Activated CD8-positive, alpha-beta T cell treated with anti-CD3 and anti-CD28 coated beads for 36 hours (primary cell): ENCODE measurements around the gene GLTP. TPM values are rescaled to one million over a fixed set of nuclear protein-coding genes. Genes with fewer than 3 reads are reported as not detected.

Source experiments
- ATAC-seq: fragments of 200-7000 bp; cut with Tn5 transposase; one replicate; pipeline ENCODE4 v1.10.0; 2021; ENCODE audit warnings: mild to moderate bottlenecking, moderate library complexity
- CTCF ChIA-PET: fragments of 350-600 bp; sonication (Branson Sonifier 250); formaldehyde crosslinking; loops from one replicate; lab custom pipeline; 2021; ENCODE audit warnings: antibody characterized with exemption; lab: Charles Lee
- POLR2A ChIA-PET: fragments of 350-600 bp; sonication (Branson Sonifier 250); formaldehyde crosslinking; loops from one replicate; lab custom pipeline; 2021; ENCODE audit warnings: antibody characterized with exemption; lab: Charles Lee
- DNase-seq: peaks from one replicate; pipeline ENCODE4 v3.0.0-alpha.2; 2020
- H3K27ac Mint-ChIP-seq: one replicate; pipeline ENCODE4 v1.8.0; 2021; ENCODE audit warnings: mild to moderate bottlenecking, mixed read lengths
- H3K27me3 Mint-ChIP-seq: one replicate; pipeline ENCODE4 v1.8.0; 2021; ENCODE audit warnings: mixed read lengths
- H3K36me3 Mint-ChIP-seq: one replicate; pipeline ENCODE4 v1.8.0; 2021; ENCODE audit warnings: low read depth, mixed read lengths
- H3K4me1 Mint-ChIP-seq: one replicate; pipeline ENCODE4 v1.8.0; 2021; ENCODE audit warnings: low read depth, mixed read lengths
- H3K4me3 Mint-ChIP-seq: one replicate; pipeline ENCODE4 v1.8.0; 2021; ENCODE audit warnings: mild to moderate bottlenecking, moderate library complexity, mixed read lengths
- H3K9me3 Mint-ChIP-seq: one replicate; pipeline ENCODE4 v1.8.0; 2021; ENCODE audit warnings: mixed read lengths
- intact Hi-C: fragments of 100-400 bp; cut with micrococcal nuclease; formaldehyde crosslinking; loops from one replicate; pipeline ENCODE4 v1.10.0; 2022
- total RNA-seq, 2 experiments: library from RNA; stranded (reverse); gene quantifications; one replicate each; pipeline ENCODE4 v1.2.3, GENCODE V29; 2021
- TF ChIP-seq, protein P1 (sequence below): fragments of 200-600 bp; IDR thresholded peaks from one replicate; pipeline ENCODE4 v1.8.0; 2022; ENCODE audit warnings: antibody characterized with exemption, mild to moderate bottlenecking

GLTP gene
- total RNA-seq, 2 experiments from 2014 or later: 19.9 to 21.2 TPM

- ChIA-PET POLR2A (no interaction called here), CTCF (interaction anchor here (1.1 kb wide), 1 partner anchor 28 kb away, joined by 3 read pairs; no protein-coding TSS in a partner anchor)
- Mint-ChIP-seq H3K27ac (no peak overlapping the region), H3K36me3 (no peaks in the 10 kb centered on the region), H3K4me3 (no peak overlapping the region), H3K4me1 (no peaks in the 10 kb centered on the region), H3K27me3 (peaks cover 1% of the 10 kb centered on the region), H3K9me3 (no peaks in the 10 kb centered on the region)
- TF ChIP-seq, protein P1, sequence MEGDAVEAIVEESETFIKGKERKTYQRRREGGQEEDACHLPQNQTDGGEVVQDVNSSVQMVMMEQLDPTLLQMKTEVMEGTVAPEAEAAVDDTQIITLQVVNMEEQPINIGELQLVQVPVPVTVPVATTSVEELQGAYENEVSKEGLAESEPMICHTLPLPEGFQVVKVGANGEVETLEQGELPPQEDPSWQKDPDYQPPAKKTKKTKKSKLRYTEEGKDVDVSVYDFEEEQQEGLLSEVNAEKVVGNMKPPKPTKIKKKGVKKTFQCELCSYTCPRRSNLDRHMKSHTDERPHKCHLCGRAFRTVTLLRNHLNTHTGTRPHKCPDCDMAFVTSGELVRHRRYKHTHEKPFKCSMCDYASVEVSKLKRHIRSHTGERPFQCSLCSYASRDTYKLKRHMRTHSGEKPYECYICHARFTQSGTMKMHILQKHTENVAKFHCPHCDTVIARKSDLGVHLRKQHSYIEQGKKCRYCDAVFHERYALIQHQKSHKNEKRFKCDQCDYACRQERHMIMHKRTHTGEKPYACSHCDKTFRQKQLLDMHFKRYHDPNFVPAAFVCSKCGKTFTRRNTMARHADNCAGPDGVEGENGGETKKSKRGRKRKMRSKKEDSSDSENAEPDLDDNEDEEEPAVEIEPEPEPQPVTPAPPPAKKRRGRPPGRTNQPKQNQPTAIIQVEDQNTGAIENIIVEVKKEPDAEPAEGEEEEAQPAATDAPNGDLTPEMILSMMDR: no peak
- intact Hi-C loops: no loop called here
- no peak for DNase-seq
- no peak for ATAC-seq
Observed at GRCh38 chr12:109817627-109818231, 62.6 kb downstream of the GLTP start.

- ATAC-seq (no peak), DNase-seq (no peak)
- POLR2A ChIA-PET: no interaction called here
- Mint-ChIP-seq H3K4me3 (no peak overlapping the region), H3K36me3 (no peaks in the 10 kb centered on the region), H3K9me3 (no peaks in the 10 kb centered on the region), H3K27me3 (peaks cover 1% of the 10 kb centered on the region), H3K4me1 (no peaks in the 10 kb centered on the region), H3K27ac (no peak overlapping the region)
- CTCF ChIA-PET: no interaction called here
- intact Hi-C loops: no loop called here
- TF ChIP-seq, protein P1: no peak
Observed at GRCh38 chr12:109816870-109817269, 63.5 kb downstream of the GLTP start.

- ChIA-PET POLR2A (no interaction called here), CTCF (interaction anchor here (1.1 to 1.7 kb wide), 2 partner anchors 10 to 30 kb away, joined by 4 to 5 read pairs; no protein-coding TSS in a partner anchor)
- no peak overlapping the region for H3K27ac Mint-ChIP-seq
- no peaks in the 10 kb centered on the region for H3K4me1 Mint-ChIP-seq
- H3K27me3 Mint-ChIP-seq: peaks cover 1% of the 10 kb centered on the region
- H3K4me3 Mint-ChIP-seq: no peak overlapping the region
- intact Hi-C loops: no loop called here
- no peaks in the 10 kb centered on the region for H3K9me3 Mint-ChIP-seq
- ATAC-seq (no peak), DNase-seq (no peak)
- TF ChIP-seq, protein P1: no peak
- no peaks in the 10 kb centered on the region for H3K36me3 Mint-ChIP-seq
Observed at GRCh38 chr12:109815757-109816617, 64.4 kb downstream of the GLTP start.

DNA sequence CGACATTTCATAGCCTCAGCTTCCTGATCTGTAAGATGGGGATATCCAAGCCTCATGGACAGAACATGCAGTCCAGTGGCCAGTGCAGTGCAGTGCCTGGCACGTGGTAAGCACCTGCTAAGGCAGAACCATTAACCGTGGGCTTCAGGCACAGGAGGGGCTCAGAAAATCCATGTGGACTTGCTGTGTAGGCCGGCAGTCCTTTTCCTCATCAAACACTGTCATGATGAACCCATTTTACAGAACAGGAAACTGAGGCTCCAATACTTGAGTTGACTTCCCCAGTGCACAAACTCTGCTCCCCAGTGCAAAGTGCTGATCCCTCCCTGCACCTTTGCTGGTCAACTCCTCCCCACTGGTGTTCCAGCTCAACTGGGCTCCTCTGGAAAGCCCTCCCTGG is 65.1 kb downstream of the GLTP start:
- TF ChIP-seq, protein P1: no peak
- no peaks in the 10 kb centered on the region for H3K9me3 Mint-ChIP-seq
- CTCF ChIA-PET: interaction anchor here (1.7 kb wide), 1 partner anchor 30 kb away, joined by 4 read pairs; no protein-coding TSS in a partner anchor
- DNase-seq (no peak), ATAC-seq (no peak)
- H3K27ac Mint-ChIP-seq: no peak overlapping the region
- peaks cover 1% of the 10 kb centered on the region for H3K27me3 Mint-ChIP-seq
- intact Hi-C loops: no loop called here
- H3K36me3 Mint-ChIP-seq: no peaks in the 10 kb centered on the region
- POLR2A ChIA-PET: no interaction called here
- no peaks in the 10 kb centered on the region for H3K4me1 Mint-ChIP-seq
- no peak overlapping the region for H3K4me3 Mint-ChIP-seq
